Activated CD4-positive, alpha-beta T cell treated with anti-CD3 and anti-CD28 coated beads, Interleukin-2, Interleukin-4, amounts not matched to agents 100 ng/mL and 50 ng/mL, durations not matched to agents 16 hours and 8 hours (primary cell): ENCODE data around the gene AFG3L2.

Experiments
- DNase-seq: peaks from one replicate; pipeline ENCODE4 v3.0.0-alpha.2; 2020; ENCODE audit warnings: low spot score

AFG3L2 gene

DNA sequence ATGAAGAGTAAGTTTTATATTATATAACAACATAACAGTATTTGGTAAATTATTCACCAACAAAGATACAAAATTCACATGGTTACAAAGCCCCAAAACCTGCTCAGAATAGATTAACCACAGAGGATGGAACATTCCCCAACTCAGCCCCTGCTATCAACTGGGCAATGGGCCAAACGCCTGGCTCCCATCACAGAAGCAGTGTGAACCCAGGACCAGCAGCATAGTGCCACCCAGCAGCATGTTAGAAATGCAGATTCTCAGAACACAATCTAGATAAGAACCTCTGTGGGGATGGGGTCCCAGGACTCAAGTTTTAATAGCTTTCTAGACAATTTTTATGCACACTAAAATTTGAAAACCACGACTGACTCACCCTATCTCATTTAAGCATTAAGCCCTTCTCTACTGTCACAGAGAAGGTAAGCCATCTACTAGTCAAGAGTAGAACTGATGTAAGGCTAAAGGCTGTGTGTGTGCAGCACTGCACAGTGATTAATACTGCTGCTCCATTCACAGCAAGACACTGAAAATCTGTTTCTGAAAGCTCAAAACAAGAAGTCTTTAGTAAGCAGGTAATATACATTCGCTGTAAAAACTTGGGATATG lies 15.2 kb downstream of the AFG3L2 start:
- DNase-seq = peak; percentile 7

GRCh38 chr18:12359515-12359927 lies 17.5 kb downstream of the AFG3L2 start:
- no peak for DNase-seq

GRCh38 chr18:12352188-12352587 lies 24.8 kb downstream of the AFG3L2 start:
- no peak for DNase-seq

GRCh38 chr18:12347895-12348294 lies 29.1 kb downstream of the AFG3L2 start:
- DNase-seq = no peak

DNA sequence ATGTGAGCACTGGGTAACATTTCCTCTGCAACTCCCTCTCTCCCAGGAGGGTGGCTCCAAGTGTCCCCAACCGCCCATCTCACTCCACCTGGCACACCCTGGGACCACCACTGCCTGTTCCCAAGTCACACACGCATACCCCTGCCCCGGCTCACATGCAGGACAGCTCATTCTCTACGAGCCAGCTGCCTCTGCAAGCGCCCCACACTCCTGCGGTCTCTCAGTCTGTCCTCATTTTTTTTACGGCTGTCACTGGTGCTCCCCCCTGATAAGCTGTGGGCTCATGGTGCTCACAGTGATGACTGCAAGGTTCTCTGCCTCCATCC lies 30.8 kb downstream of the AFG3L2 start:
- DNase-seq = no peak

DNA sequence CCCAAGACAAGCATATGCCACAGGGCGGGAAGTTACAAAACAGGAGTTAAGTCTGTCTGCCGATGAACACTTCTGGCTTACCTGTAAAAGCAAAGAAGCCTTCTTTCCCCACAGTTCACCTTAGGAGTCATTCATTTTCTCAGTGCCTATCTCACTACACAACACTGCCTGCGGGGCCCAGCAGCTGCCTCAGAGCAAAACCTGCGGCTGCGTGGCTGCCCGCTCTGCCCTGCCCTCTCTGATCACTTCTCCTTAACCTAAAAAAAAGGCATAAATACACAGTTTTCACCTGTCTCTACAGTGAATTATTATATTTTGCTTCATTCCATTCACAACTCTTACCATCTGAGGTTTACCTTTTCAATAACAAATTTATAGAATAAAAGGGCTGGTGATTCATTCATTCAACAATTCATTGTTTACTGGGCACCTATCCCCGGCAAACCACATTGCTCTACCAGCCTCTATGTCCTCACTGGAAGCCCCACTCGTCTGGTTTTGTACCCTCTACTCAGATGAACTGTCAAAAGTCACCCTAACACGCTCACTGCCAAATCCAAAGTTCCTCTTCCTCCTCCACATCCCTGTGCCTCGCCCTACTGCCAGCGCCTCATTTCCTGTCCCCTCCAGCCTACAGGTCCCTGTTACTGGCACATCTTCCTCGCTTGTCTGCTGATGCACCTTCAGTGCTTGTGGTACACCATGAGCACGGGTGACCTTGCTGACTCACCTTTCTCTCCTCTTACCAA lies 31.4 kb downstream of the AFG3L2 start:
- no peak for DNase-seq

DNA sequence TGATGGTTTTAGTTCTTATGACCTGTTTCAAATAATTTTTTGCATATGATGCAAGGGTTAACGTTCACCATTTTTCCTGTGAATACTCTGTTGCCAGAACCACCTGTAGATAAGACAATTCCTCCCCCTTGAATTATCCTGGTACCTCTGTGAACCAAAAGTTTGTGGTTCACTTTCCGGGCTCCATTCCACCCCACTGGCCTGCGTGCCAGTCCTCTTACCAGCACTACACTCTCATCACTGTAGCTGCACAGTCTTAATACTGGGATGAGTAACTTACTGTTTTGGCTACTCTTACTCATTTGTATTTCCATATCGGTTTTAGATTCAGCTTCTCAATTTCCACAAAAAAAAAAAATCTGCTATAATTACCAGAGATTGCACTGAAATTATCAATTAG lies 34.4 kb downstream of the AFG3L2 start:
- DNase-seq = no peak

- no peak for DNase-seq
Measured at GRCh38 chr18:12340945-12341660, 35.9 kb downstream of the AFG3L2 start.

- DNase-seq = no peak
Measured at GRCh38 chr18:12338382-12338781, 38.6 kb downstream of the AFG3L2 start.

DNA sequence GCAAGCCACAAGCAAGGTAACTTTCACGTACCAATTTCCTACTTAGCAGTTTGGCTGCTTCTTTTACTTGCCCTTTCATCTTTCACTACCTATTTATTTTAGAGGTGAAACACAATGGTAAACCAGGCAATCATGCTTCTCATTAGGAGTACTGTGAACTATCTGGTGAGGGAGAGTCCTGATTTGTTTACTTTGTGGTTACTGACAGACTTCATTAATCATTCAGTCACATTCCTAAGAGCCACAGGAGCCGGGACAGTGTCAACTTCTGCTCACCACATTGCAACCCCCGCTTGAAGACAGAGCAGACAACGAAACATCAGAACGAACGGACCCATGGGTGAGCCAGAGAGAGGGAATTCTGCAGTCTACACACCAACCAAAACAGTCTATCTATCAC lies 40.1 kb downstream of the AFG3L2 start:
- no peak for DNase-seq

- DNase-seq = no peak
Measured at GRCh38 chr18:12336171-12336613, 40.8 kb downstream of the AFG3L2 start.

GRCh38 chr18:12335503-12335902 lies 41.5 kb downstream of the AFG3L2 start:
- no peak for DNase-seq

DNA sequence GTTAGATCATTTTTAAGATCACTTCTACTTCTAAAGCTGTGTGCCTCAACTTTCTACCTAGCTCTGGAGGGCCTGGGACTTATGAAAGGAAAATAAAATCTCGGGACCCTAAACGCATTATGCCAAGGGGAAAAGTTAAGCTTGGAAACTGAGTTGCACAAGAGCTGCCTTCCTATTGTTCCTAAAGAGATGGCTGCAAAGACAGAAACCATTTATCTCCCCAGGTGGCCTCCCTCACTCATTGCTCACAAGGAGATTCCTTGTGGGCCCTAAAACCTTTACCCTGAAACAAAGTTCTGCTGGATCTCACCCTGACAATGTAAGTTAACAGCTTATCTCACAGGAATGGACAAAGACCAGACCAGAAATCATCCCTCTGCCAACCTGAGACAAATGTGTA lies 42.2 kb downstream of the AFG3L2 start:
- no peak for DNase-seq

DNA sequence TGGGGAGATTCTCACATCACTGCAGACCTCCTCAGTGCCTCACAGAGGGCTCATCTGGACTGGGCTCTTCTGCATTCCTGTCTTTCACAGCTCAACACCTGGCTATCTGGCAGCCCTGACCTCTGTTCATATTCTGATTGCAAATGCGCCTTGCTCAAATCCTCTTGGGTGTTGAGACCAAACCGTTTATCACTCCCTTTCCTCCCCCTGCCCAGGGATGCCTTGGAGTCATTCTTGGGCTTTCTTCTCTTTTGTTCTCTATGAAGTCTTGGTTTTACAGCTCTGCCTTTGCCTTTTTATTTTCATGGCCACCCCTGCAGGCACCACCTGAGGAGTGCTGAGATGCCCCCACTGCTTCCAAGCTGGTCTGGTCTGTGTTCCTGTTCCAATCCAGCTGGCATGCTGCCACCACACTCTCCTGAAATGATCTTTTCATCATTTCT lies 42.6 kb downstream of the AFG3L2 start:
- DNase-seq = no peak

- no peak for DNase-seq
Measured at GRCh38 chr18:12333506-12334290, 43.3 kb downstream of the AFG3L2 start.

DNA sequence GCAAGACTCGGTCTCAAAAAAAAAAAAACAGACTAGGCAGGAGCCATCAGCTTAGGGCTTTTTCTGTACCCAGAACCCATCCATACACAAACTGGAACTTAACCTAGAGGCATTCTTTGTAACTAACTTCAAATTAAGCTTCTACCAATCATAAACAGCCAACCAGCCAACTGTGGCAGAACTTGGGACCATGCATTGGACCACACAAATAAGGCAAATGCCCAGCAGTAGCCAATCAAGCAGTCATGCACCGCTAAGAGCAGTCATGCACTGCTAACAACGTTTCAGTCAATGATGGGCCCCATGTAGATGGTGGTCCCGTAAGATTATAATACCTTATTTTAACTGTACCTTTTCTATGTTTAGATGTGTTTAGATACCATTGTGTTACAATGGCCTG lies 46.3 kb downstream of the AFG3L2 start:
- DNase-seq = no peak

DNA sequence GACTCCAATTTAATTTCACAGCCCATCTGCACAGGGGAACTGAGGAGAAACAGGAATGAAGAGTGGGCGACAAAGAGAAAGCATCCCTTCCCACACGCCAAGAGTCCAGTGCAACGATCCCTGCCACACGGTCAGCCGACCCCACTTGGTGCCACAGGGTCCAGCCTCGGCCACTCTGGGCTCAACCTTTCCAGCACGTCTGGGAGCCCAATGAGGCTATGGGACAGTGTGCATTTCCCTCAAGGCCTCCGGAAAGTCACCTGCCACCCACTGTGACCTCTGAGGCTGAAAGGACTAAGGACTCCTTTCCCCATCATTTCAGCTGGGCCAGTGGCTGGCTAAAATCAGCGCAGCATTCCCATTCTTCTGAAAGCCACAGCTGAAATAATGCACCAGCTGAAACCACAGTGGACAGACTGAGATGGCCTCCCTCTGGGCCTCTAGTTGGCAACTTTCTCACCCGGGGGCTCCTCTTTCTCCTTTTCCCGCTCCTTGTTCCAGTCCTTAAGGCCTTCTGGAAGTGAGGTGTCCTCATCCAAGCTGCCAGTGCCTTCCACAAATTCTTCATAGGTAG lies 47.8 kb downstream of the AFG3L2 start:
- DNase-seq = no peak

DNA sequence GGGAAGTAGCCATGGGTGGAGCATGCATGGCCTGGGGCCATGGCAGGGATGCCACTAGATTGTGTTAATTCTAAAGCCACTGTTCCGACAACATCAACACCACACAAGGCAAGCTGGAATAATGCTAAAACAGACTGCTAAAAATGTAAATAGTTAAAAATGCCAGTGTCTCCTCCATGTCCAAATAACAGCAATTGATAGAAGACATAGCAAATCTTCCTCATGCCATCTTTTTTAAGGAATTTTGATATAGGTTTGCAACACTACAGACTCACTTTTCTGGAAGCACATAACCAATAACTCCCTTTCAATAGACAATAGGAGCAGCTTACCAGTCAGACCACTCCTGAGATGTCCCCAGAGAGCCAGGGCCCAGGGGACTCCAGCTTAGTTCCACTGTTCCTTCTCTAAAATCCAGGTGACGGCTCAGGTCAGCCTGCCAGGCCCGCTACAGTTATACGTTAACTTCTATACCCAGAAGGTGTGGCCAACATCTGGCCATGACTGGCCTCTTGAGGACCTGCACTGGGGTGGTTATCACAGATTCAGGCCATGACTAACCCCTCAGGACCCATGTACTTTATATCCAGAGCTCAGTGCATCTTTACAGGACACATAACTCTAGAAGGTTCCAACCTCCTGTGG lies 48.7 kb downstream of the AFG3L2 start:
- no peak for DNase-seq

GRCh38 chr18:12327510-12328178 lies 49.4 kb downstream of the AFG3L2 start:
- DNase-seq = peak; percentile 79

GRCh38 chr18:12326711-12327460 lies 50.1 kb downstream of the AFG3L2 start:
- DNase-seq = no peak
